Breast epithelium (tissue), 3 donors: ENCODE data around the gene ABR.

ENCODE experiments used
- POLR2A ChIP-seq: fragments of 450-650 bp; IDR thresholded peaks from one replicate; pipeline ENCODE4 v1.6.1; 2016; ENCODE audit warnings: antibody characterized with exemption, mild to moderate bottlenecking, moderate library complexity
- POLR2AphosphoS5 ChIP-seq, 3 donors: sonication (generic); formaldehyde crosslinking; IDR thresholded peaks; one replicate each; pipeline ENCODE4 v1.6.1; 2017; ENCODE audit warnings: antibody characterized with exemption in 3 of 3
- TF ChIP-seq, protein P1 (sequence below), 3 donors: fragments of 450-650 bp; IDR thresholded peaks; one replicate each; pipeline ENCODE4 v1.5.1; 2016 to 2017; ENCODE audit warnings: antibody characterized with exemption in 3 of 3, mild to moderate bottlenecking in 3 of 3, moderate library complexity in 3 of 3

DNA sequence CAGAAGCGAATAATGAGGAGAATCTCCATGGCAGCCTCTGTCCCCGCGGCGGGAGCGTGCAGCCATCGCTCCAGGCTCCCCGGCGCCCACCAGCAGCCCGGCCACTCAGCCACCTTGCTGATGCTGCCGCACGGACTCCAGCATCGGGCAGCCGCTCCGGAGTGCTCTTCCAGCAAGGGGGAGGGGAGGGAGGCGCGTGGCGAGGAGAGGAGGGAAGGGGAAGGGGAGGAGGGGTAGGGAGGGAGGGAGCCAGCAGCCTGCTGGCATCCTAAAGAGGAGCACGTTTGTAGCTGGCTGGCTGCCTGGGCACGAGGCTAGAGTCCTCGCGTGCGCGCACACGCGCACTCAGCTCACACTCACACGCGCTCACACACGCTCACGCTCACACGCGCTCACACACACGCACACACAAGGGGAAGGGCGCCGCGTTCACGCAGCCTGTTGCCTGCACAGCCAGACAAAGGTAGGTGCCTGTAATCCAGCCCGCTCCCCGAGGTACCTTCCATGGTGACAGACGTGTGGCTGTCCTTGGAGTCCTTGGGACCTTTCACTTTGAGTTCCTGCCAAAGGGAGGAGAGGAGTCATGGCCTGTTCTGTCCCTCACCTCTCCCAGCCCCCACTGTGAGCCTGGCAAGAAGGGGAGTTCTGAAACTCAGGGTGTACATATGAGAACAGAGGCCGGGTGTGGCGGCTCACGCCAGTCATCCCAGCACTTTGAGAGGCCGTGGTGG lies 100.8 kb downstream of the ABR start:
- TF ChIP-seq, protein P1, sequence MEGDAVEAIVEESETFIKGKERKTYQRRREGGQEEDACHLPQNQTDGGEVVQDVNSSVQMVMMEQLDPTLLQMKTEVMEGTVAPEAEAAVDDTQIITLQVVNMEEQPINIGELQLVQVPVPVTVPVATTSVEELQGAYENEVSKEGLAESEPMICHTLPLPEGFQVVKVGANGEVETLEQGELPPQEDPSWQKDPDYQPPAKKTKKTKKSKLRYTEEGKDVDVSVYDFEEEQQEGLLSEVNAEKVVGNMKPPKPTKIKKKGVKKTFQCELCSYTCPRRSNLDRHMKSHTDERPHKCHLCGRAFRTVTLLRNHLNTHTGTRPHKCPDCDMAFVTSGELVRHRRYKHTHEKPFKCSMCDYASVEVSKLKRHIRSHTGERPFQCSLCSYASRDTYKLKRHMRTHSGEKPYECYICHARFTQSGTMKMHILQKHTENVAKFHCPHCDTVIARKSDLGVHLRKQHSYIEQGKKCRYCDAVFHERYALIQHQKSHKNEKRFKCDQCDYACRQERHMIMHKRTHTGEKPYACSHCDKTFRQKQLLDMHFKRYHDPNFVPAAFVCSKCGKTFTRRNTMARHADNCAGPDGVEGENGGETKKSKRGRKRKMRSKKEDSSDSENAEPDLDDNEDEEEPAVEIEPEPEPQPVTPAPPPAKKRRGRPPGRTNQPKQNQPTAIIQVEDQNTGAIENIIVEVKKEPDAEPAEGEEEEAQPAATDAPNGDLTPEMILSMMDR (IDR thresholded peaks at IDR 0.05) = no peak
- TF ChIP-seq POLR2A (no peak), POLR2AphosphoS5 (IDR thresholded peaks at IDR 0.05) (no peak)
